ENCODE results near the gene PARN. TPM values are rescaled to one million over a fixed set of nuclear protein-coding genes. Genes with fewer than 3 reads are reported as not detected.

PARN gene
- total RNA-seq, 1 experiment from 2014 or later, result 42.5 TPM

- Histone ChIP-seq H3K4me2 (ENCODE audit: low read length) (peak overlapping the region; percentile 55), H3K27ac (ENCODE audit: low read depth, low read length) (peak overlapping the region; percentile 42; the same call in 1 of the 2 replicates), H2AFZ (ENCODE audit: low read depth, low read length, poor library complexity, severe bottlenecking) (no peak overlapping the region), H3K4me1 (ENCODE audit: control insufficient read depth in 1 of 2, insufficient read depth in 2 of 2, low read length in 2 of 2) (peaks cover 43 to 53% of the 10 kb centered on the region in 2 experiments), H4K20me1 (ENCODE audit: insufficient read depth) (no peaks in the 10 kb centered on the region), H3K4me3 (replicated peaks in 1 of 2; ENCODE audit: low read depth in 1 of 2, low read length in 2 of 2) (no peak overlapping the region), H3K27me3 (ENCODE audit: insufficient read depth, low read length) (no peaks in the 10 kb centered on the region), H3K9me2 (ENCODE audit: insufficient read depth) (no peaks in the 10 kb centered on the region), H3K9ac (ENCODE audit: low read length) (no peak overlapping the region), H3K79me2 (ENCODE audit: insufficient read depth, low read length) (no peaks in the 10 kb centered on the region), H3K9me3 (ENCODE audit: control insufficient read depth in 1 of 2, insufficient read depth in 1 of 2, low read depth in 1 of 2, low read length in 2 of 2) (no peaks in the 10 kb centered on the region), H3K36me3 (ENCODE audit: control insufficient read depth in 1 of 2, insufficient read depth in 2 of 2, low read length in 2 of 2) (no peaks in the 10 kb centered on the region)
- ChIA-PET RAD21 (ENCODE audit: low non-redundant PET in 1 of 2, low total read pairs in 2 of 2, uncharacterized antibody in 2 of 2, unreplicated experiment in 2 of 2) (no interaction called here), POLR2A (interaction anchor here (0.7 to 1.2 kb wide), 2 partner anchors 9 to 10 kb away, joined by 3 to 5 read pairs; no protein-coding TSS in a partner anchor), CTCF (interaction anchor here (1.3 kb wide), 1 partner anchor 8 kb away, joined by 4 read pairs; no protein-coding TSS in a partner anchor)
- BruUV-seq (replicated peaks), result no TSS peak
- intact Hi-C loops (cut with micrococcal nuclease), result no loop called here
- no peak for DNase-seq (ENCODE audit: low read depth, low spot score)
- TF ChIP-seq ATF3 (IDR thresholded peaks at IDR 0.05) (no peak), SP1 (IDR thresholded peaks at IDR 0.05; ENCODE audit: low read depth) (no peak), SRF (IDR thresholded peaks at IDR 0.05; ENCODE audit: low read depth) (no peak), TCF7L2 (IDR thresholded peaks at IDR 0.05; ENCODE audit: borderline replicate concordance, extremely low read depth, insufficient read depth, insufficient read length) (no peak), YY1 (IDR thresholded peaks at IDR 0.05; ENCODE audit: extremely low read depth, insufficient replicate concordance, low read depth, low read length) (no peak), CTCF (IDR thresholded peaks at IDR 0.05 in 2 of 3, conservative IDR thresholded peaks at IDR 0.05 in 1 of 3; ENCODE audit: borderline replicate concordance in 1 of 3, insufficient read depth in 1 of 3, low read depth in 2 of 3, low read length in 2 of 3) (no peak), EZH2 (IDR thresholded peaks at IDR 0.05) (no peak), MAX (IDR thresholded peaks at IDR 0.05) (no peak), EGR1 (IDR thresholded peaks at IDR 0.05; ENCODE audit: low read depth) (no peak), POLR2A (IDR thresholded peaks at IDR 0.05; ENCODE audit: borderline replicate concordance, extremely low read depth, insufficient read depth, insufficient read length) (no peak), JUND (IDR thresholded peaks at IDR 0.05) (no peak), EZH2phosphoT487 (IDR thresholded peaks at IDR 0.05; ENCODE audit: borderline replicate concordance) (no peak), ZBTB33 (IDR thresholded peaks at IDR 0.05; ENCODE audit: extremely low read depth, insufficient replicate concordance, low read length) (no peak), RAD21 (IDR thresholded peaks at IDR 0.05; ENCODE audit: low read depth) (no peak), ZNF274 (IDR thresholded peaks at IDR 0.05; ENCODE audit: low read depth, low read length) (no peak), SIN3A (IDR thresholded peaks at IDR 0.05; ENCODE audit: low read depth) (no peak), REST (IDR thresholded peaks at IDR 0.05; ENCODE audit: low read depth) (no peak), CEBPB (IDR thresholded peaks at IDR 0.05; ENCODE audit: low read depth) (no peak), CBX3 (IDR thresholded peaks at IDR 0.05; ENCODE audit: low read depth) (no peak)
- no peak for ATAC-seq
These were observed 132.6 kb downstream of the PARN start for GRCh38 chr16:14497245-14498082.
